Glomerular visceral epithelial cell (primary cell): Measurements from ENCODE around the gene FCHSD2.

Source experiments
- DNase-seq: peaks from one replicate; pipeline ENCODE4 v3.0.0-alpha.2; 2016; ENCODE audit errors: extremely low spot score

FCHSD2 gene

DNA sequence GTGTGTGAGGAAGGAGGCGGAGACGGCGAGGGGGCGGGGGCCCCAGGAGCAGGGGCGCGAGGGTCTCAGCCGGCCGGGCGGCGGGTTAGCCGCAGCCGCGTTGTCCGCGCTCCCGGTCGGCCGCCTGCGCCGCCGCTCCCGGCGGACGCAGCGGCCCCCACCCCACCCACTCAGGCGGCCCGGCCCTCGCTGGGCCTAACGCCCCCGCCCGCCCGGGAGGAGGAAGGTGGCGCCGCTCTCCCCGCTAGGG, at the start of gene FCHSD2:
Gene FCHSD2 (minus strand): TSS at position 191 of the 250 bp plus-strand sequence. CDS start 441 bp downstream, outside the sequence.
- DNase-seq = no peak

DNA sequence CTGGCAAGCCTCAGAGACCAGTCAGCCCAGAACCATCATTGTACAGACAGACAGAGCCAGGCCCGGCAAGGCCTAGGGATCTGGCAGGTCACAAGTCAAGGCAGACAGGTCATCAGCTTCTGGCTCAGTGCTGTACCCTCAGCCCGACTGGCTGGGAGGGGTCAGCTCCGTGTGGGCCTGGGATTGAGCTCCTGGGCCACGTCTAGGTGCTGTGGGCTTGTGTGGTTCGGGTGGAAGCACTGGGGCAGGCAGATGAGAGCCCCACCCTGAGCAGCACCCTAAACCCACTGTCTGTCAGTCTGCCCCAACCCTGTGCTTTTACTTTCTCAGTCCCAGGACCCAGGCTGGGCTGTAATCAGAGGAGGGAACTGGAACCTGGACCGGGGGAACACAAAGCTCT, 49.0 kb upstream of the FCHSD2 start:
- DNase-seq = no peak

GRCh38 chr11:73190557-73190885, 48.4 kb upstream of the FCHSD2 start:
- no peak for DNase-seq

GRCh38 chr11:73189723-73190556, 47.8 kb upstream of the FCHSD2 start:
- no peak for DNase-seq

GRCh38 chr11:73189315-73189714, 47.2 kb upstream of the FCHSD2 start:
- DNase-seq = no peak

GRCh38 chr11:73188301-73188700, 46.2 kb upstream of the FCHSD2 start:
- DNase-seq = no peak

DNA sequence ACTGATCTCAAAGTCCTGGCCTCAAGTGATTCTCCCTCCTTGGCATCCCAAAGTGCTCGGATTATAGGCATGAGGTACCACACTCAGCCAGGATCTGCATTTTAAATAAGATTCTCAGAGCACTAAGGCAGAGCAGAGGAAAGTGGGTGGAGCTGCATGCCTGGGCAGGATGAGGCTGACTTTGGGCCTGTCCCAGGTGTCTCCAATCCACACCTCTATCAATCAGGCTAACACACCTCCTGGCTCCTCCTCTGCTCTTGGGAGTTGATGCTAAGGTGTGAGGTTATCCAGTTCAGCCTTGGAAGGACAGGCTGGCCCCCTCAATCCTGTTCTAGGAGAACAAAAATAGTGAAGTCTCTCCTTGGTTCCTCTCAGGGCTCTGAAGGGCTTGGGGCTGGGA, 45.7 kb upstream of the FCHSD2 start:
- DNase-seq = no peak

GRCh38 chr11:73186886-73187285, 44.8 kb upstream of the FCHSD2 start:
- DNase-seq = no peak

GRCh38 chr11:73186294-73186850, 44.3 kb upstream of the FCHSD2 start:
- DNase-seq = no peak

DNA sequence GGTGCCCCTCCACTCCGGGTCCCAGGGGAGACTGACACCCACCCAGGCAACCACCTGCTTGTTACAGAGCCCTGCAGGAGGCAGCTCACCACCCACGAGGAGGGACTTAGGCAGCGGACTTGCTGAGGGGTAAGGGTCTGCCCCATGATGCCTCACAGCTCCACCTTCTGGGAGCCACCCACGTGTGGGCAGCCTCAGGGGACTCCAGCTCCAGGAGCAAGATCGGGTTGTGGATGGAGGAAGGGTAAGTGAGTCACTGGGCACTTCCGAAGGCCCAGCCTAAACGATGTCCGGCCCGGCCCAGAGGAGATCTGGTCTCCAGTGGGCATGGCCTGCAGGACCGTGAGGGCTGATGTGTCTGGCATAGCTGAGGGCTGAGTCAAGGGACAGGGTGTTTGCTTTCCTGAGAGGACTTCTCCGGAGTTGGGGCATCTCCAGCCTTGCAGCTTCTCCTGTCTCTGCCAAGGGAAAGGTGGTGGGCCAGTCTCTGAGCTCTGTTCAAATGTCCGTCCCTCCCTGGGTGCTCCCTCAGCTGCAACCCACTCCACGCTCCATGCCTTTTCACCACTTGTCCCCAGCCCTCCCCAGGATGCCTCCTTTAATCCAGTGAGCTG, 43.7 kb upstream of the FCHSD2 start:
- peak; percentile 85 for DNase-seq

DNA sequence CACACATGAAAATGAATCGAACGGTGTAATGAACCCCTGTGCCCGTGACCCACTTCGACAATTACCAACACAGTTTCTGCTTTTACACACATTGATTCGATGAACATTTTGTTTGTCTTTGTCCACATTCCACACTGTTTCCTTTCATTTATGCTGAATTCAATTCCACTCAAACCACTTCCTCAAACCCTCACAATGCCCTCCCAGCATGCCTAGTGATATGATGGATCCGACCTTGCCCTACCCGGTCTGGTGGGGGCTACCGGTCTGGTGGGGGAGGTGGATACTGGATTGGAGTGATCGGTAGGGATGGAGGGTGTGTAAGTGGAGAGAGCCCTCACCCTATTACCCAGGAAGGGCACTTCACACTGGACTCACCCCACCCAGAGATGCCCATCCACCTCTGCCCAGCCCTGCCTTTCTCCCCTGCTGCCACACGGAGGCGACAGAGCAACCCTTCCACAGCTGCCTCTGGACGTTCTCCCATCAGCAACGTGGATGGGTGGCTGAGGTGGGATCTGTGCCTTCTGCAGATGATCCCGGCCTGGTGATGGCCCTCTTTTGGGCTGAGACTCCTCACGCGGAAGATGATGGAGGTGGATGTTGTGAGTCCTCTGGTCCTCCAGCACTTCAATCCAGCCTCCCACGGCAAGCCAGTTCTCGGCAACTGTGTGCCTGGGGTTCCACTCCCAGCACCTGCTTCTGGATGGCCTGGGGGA, 43.0 kb upstream of the FCHSD2 start:
- peak; percentile 66 for DNase-seq

GRCh38 chr11:73182824-73183321, 40.8 kb upstream of the FCHSD2 start:
- DNase-seq = no peak

GRCh38 chr11:73178681-73179080, 36.6 kb upstream of the FCHSD2 start:
- DNase-seq = no peak

GRCh38 chr11:73177778-73178539, 35.8 kb upstream of the FCHSD2 start:
- DNase-seq = peak; percentile 72

GRCh38 chr11:73177380-73177777, 35.3 kb upstream of the FCHSD2 start:
- DNase-seq = no peak

DNA sequence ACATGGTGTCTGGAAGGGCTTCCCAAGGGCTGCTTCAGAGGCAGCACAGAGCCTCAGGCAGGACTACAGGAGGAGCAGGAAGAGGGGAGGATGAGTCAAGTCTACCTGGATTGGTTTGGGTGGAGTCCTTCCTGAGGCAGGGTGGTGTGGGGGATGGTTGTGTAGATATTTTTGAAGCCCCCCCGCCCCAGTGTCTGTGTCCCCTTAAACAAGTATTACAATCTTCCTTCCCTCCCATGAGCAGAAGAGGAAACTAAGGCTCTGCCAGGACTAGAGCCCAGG, 34.7 kb upstream of the FCHSD2 start:
- DNase-seq = no peak

GRCh38 chr11:73176145-73176873, 34.2 kb upstream of the FCHSD2 start:
- no peak for DNase-seq

DNA sequence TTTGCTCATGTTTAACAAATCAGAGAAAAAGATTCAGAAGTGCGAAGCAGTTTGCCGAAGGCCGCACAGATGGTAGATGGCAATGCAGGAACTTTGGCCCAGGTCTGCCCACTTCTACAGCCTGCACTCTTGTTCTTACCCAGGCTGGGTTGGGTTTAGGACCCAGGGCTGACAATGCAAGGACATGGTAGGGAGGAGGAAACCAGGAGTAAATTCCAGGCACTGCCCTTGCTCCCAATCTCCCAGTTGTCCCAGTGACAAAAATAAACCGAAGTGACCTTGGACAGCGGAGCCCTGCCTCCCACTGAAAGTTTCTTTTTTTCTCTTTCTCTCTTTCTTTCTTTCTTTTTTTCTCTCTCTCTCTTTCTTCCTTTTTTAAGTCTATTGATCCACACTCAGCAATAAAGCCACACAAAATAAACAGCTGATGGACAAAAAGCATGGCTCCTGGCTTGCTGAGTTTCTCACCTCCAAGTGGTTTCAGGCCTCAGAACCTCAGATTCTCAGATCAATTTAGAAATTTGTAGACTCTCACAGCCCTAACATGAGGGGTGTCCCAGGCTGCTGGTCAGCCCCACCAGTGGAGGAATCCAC, 33.5 kb upstream of the FCHSD2 start:
- no peak for DNase-seq

GRCh38 chr11:73174495-73174791, 32.3 kb upstream of the FCHSD2 start:
- no peak for DNase-seq

DNA sequence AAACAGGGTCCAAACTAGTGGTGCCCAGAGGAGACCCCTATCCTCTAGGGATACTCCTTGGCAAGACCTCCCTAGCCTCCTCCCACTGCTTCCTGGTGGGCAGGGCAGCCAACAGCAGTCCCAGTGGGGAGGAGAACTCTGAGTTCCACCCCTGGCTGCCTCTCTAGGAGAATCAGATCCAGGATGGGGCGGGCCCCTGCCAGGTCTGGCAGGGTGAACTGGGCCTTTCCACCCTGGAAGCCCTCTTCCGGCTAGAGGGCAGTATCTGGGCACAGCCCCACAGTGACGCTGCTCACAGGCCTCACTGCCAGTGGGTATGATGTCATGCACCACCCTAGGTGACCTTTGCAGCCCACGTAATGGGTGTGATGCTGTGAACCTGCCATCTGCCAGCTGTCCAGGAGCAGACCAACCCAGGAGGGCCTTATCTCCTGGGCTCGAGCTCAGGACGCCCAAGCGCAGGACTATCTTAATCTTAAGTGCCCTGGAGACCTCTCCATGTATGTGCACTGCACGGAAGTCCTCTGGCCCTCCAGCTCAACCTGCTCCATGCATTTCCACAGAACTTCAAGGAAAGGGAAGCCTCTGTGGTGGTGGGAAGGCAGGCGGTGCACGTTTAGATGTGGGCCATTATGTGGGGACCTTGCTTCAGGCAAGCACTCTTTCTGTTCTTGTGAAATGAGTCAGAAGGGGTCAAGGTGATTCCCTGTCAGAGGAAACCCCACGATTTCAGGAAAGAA, 31.8 kb upstream of the FCHSD2 start:
- DNase-seq = no peak
